NCI-H510A treated with DMSO at 0.1 percent for 48 hours (cell line): ENCODE measurements around the gene ENOX1.

Experiments
- DNase-seq: peaks from one replicate; lab custom pipeline; 2025; lab: John Stamatoyannopoulos, UW

ENOX1 gene

GRCh38 chr13:43484432-43485225 is 302.1 kb downstream of the ENOX1 start:
- no peak for DNase-seq

GRCh38 chr13:43483930-43484329 is 302.8 kb downstream of the ENOX1 start:
- DNase-seq = no peak

DNA sequence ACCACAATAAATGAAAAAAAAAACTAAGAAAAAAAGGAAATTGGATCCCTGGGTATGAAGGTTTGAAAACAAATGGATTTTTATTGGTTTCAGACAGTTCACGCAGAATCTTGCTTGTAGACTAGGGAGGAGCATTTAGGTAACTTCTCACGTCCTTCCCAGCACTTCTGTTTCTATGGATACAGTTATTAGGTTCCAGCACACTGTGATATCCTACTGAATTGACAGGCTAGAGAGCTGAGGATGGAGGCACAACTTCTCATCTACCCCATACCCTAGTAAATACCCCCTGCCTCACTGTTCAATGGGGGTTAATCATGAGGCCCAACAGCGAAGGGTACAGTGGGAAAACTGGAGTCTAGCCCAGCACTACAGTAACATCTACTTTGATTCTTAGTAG is 304.1 kb downstream of the ENOX1 start:
- no peak for DNase-seq

GRCh38 chr13:43482026-43482425 is 304.7 kb downstream of the ENOX1 start:
- no peak for DNase-seq

DNA sequence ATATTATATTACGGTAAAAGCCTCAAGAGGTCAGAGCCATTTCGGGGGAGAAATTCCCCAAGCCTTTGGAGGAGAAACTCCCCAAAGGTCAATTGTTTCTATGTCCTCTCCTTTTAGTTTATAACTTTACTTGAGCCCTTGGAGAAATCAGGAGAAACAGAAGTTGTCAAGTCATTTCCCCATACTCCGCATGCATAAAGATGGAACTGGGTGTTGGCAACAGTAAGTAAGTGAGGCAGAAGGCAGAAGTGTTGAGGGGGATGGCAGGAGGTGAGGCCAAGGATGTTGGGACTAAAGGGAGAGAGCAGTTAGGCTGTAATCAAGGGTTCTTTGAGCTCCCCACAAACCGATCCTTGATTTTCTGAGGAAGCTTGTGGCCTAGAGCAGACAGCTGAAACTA is 307.9 kb downstream of the ENOX1 start:
- no peak for DNase-seq

- no peak for DNase-seq
Observed at GRCh38 chr13:43478211-43478610, 308.6 kb downstream of the ENOX1 start.

- no peak for DNase-seq
Observed at GRCh38 chr13:43475140-43475539, 311.6 kb downstream of the ENOX1 start.

DNA sequence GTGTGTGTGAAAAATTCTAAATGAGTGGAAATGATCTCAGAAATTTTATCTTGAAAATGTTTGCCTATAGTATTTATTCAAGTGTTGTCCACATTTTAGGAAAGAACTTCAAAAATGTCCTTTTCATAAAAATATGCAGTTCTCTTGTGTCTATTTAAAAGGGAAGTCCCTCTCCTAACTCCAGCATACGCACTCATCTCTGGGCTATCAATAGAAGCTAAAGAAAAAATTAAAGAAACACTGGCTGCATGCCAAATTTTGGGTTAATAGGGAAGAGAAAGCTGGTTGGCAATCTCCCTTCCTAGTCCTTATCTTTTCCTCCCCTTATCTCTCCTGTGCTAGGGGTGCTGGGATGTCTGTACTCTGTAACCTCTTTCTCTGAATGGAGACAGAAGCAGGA is 313.3 kb downstream of the ENOX1 start:
- DNase-seq = no peak

- DNase-seq = no peak
Observed at GRCh38 chr13:43472980-43473379, 313.8 kb downstream of the ENOX1 start.

- DNase-seq = no peak
Observed at GRCh38 chr13:43472339-43472738, 314.4 kb downstream of the ENOX1 start.

DNA sequence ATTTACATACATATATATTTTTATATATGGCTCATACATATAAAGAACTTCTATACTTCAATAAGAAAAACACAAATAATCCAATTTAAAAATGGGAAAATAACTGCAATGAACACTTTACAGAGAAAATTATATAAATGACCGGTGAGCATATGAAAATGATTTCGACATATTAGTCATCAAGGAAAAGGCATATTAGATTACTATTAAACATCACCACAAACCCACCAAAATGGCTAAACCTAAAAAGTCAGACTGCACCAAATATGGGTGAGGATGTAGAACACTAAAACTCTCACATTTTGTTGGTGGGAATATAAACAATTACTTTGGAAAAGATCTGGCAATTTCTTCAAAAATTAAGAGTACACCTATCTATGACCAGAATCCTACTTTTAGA is 316.2 kb downstream of the ENOX1 start:
- DNase-seq = no peak

GRCh38 chr13:43469791-43470190 is 317.0 kb downstream of the ENOX1 start:
- no peak for DNase-seq

DNA sequence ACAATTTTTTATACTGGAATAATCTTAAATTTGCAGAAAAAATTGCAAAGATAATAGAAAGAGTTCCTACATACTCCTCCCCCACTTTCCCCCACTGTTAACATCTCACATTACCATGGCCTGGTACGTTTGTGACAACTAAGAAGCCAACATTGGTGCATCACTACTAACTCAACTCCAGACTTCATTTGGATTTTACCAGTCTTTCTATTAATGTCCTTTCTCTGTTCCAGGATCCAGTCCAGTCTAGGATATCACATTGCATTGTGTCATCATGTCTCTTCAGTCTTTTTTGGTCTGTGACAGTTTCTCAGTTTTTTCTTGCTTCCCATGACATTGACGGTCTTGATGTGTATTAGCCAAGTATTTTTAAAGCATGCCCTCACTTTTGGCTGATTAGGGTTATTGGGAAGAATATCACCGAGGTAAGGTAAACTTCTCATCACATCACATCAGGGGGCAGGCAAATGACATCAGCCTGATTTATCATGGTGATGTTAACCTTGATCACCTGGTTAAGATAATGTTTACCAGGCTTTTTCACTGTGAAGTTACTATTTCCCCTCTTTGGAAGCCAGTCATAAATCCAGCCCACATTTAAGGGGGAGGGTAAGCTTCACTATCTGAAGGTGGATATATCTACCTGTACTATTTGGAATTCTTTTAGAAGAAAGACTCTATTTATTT is 322.1 kb downstream of the ENOX1 start:
- no peak for DNase-seq

DNA sequence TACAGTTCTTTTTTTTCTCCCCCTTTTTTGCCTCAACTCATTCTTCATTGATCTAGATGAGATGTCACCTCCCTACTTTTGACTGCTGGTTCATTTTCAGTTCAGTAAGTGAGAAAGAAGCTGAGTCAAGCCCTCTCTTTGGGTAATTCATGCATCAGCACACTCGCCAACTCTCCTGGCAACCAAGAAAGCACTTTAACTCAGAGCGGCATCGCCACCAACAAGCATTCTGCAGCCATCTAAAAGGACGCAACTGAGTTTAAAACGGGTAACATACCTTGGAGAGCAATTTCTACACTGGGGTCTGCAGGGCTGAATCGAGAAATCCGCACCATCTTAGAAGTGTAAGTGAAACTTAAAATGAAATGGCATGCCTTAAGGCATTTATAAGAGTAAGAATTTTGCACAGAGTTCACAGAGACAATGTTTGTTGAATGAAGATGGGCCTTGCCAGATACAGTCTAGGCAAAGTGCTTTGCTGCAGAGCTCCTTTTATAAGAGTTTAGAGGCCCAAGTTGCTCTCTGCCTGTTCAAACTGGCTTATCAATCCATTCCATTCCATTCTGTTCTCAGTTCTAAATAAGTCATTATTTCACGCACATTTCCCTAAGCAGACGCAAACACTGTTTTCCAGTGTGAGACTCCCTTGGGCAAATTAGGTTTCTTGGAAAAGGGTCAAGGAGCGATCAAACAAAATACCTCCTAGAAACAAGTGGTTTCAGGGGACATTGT is 338.0 kb downstream of the ENOX1 start:
- DNase-seq = no peak

DNA sequence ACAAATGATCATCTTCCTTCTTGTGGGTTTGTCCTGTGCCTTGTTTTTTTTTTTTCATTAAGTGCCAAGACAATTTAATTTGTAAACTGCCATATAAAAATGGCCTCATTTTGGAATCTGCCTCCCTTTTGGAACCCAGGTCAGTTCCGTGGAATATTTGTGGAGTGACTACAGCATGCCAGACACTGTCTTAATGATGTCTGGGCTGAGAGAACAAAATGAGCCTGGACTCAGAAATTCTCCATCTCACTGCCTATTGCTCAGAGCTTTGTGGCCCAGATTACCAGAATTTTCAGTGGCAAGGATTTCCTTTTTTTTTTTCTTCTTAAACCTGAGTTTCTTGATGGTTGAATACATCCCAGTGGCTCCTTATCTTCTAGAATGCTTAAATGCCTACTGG is 340.6 kb downstream of the ENOX1 start:
- DNase-seq = no peak

GRCh38 chr13:43445668-43446067 is 341.1 kb downstream of the ENOX1 start:
- DNase-seq = no peak

GRCh38 chr13:43444081-43444480 is 342.7 kb downstream of the ENOX1 start:
- DNase-seq = no peak

DNA sequence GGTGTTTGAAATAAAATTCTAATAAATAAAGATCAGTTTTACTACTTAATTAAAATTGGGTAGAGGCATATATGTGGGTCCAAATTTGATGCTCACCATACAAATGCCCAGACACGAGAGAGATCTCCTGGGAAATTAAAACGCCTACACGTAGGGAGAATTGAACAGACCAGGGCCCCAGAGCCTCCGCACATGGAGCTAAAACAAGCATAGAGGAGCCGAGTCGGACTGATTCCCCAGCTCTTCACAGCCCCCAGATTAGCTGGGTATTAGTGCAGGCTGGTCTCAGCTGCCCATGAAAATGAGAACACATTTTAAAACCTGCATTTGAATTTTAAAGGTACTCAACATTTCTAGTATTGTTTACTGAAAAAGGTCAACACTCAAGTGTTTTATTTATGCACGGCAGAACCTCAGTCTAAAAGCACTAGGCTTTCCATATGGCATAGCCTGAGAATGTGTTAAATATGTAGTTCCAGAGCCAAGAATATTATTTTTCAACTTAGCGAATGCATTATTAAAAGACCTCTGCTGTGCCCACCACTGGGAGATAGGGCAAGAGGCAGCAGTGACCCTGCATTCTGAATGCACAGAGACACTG is 344.8 kb downstream of the ENOX1 start:
- DNase-seq = no peak

- DNase-seq = no peak
Observed at GRCh38 chr13:43441464-43441863, 345.3 kb downstream of the ENOX1 start.

- no peak for DNase-seq
Observed at GRCh38 chr13:43434191-43434590, 352.6 kb downstream of the ENOX1 start.

GRCh38 chr13:43433691-43434141 is 353.1 kb downstream of the ENOX1 start:
- no peak for DNase-seq

GRCh38 chr13:43432958-43433357 is 353.8 kb downstream of the ENOX1 start:
- no peak for DNase-seq
